ENCODE data around the gene CCKAR. TPM values are rescaled to one million over a fixed set of nuclear protein-coding genes. Genes with fewer than 3 reads are reported as not detected.

The CCKAR gene
- total RNA-seq, 2 donors from 2014 or later = not detected

GRCh38 chr4:26433556-26433955 is 56.7 kb downstream of the CCKAR start:
- DNase-seq (ENCODE audit: low spot score) = no peak
- Histone ChIP-seq H3K27ac (no peak overlapping the region), H3K36me3 (peaks cover 15% of the 10 kb centered on the region)

GRCh38 chr4:26432419-26432818 is 57.9 kb downstream of the CCKAR start:
- Histone ChIP-seq H3K27ac (no peak overlapping the region), H3K9me3 (no peaks in the 10 kb centered on the region), H3K4me1 (no peaks in the 10 kb centered on the region), H3K27me3 (no peaks in the 10 kb centered on the region), H3K4me3 (no peak overlapping the region), H3K36me3 (peaks cover 15% of the 10 kb centered on the region)
- TF ChIP-seq CTCF (IDR thresholded peaks at IDR 0.05) = no peak
- DNase-seq (ENCODE audit: low spot score) = no peak

More at GRCh38 chr4:26433556-26433955, 56.7 kb downstream of the CCKAR start:
- no peaks in the 10 kb centered on the region for H3K27me3 ChIP-seq
- H3K4me3 ChIP-seq = no peak overlapping the region
- H3K4me1 ChIP-seq = no peaks in the 10 kb centered on the region
- no peaks in the 10 kb centered on the region for H3K9me3 ChIP-seq
- no peak for TF ChIP-seq CTCF (IDR thresholded peaks at IDR 0.05)

- Histone ChIP-seq H3K4me1 (no peaks in the 10 kb centered on the region), H3K36me3 (peaks cover 15% of the 10 kb centered on the region), H3K27me3 (no peaks in the 10 kb centered on the region), H3K9me3 (no peaks in the 10 kb centered on the region), H3K27ac (no peak overlapping the region), H3K4me3 (no peak overlapping the region)
- no peak for DNase-seq (ENCODE audit: low spot score)
- TF ChIP-seq CTCF (IDR thresholded peaks at IDR 0.05) = no peak
Observed at GRCh38 chr4:26431461-26432180, 58.7 kb downstream of the CCKAR start.

Other genes starting within 250 kb of the CCKAR start
- 10 to 100 TPM; 31.4 to 41.0 TPM for gene RBPJ, start 169.5 kb downstream of the CCKAR start, total RNA-seq
- 10 to 100 TPM; 10.5 to 10.8 TPM for gene TBC1D19, start 93.6 kb upstream of the CCKAR start, total RNA-seq

Measured in right atrium auricular region (tissue), 2 donors.